HG03196 (cell line): Measurements from ENCODE around the gene TMEM196.

Source experiments
- ATAC-seq: cut with Tn5 transposase; IDR thresholded peaks from one replicate; pipeline ENCODE4 v1.9.1; 2021; ENCODE audit not compliant: unreplicated experiment

Gene TMEM196

DNA sequence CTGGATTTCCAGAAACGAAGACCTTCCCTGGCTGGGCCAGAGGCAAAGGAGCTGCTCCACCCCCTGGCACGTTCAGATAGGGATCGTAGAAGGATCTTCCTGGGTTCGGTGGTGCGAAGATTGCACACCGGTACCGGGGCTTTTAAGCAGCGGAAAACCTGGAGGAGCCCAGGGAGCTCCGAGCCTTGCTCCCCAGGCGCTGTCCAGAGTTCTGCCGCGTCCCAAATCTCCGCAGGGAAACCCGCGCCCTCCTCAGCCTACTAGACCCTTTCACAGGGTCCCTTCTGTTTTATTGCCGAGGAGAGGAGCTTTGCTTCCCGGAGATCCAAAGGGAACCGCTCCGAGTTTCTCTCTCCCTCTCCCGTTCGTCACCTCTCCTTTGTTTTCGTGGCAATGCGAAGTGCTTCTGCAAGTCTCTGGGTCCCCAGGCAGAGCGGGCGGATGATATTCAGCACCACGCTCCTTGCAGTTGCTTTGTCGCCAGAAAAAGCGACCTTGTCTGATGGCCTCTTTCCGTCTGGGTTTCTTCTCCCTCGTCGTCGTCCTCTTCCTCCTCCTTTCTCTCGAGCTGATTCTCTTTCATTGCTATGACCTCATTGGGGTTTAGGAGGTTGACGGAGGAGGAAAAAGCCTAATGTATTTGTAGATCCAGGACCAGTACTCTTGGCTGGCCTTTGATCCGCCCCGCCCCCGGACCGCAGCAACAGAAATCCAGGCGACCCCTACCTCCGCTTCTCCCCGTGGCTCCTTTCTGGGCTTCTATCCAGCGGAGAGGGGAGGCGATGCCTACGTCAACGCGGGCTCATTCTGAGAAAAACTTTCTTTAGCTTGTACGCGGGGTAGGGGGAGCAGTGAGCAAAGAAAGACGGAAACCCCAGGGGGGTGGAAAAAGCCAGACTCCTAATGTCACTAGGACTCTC, at the start of gene TMEM196:
TSS of gene TMEM196 (minus strand) at position 777 of the 920 bp plus-strand sequence. CDS start 921 bp downstream, outside the sequence.
- no peak for ATAC-seq

DNA sequence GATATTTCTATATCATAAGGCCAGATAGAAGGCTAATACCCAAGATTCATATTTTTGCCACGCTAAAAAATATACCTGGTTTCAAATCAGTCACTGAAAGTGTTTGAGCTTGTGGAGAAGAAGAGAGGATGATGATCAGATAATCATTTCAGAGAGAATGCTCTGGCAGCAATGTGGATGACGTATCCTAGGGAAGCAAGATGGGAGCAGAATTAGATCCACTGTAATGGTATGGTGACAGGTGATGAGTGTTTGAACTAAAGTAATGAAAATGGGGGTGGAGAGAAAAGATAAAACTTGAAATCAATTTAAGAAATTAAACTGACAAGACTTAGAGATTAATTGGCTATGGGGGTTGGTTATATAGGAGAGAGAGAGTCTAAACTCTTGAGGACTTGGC, 42.7 kb upstream of the TMEM196 start:
- no peak for ATAC-seq

DNA sequence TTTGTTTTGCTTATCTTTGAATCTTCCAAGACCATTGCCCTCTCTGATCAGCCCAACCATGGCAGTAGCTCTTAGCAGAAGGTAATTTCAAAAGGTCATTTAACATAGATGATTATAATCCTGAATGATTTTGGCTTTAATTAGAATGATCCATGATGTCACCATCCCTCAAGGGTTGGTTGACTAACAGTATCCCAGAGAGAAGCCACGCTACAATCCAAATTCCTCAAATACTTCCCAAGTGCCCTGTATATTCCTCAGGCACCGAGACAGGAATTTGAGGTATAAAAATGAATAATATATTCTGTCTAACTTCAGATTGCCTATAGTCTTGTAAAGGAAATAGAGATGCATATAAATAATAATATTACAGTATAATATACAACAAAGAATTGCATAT, 42.1 kb upstream of the TMEM196 start:
- ATAC-seq: no peak

DNA sequence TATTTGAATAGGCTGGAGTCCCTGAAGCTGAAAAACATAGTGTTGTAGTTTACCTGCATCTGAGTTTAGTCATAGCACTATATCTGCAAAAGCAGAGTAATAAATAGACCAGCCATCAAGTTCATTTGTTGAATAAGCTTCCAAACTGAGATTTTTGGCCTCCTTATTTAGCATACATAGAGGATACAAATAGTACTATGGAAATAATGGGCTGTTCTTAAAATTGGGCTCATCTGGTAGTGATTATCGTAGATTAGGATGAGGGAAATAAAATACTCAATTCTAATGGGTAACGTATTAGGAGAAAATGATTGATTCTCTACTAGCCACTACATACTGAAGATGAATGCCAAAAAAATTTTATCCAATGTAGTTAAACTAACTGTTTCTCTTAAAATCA, 41.4 kb upstream of the TMEM196 start:
- no peak for ATAC-seq

DNA sequence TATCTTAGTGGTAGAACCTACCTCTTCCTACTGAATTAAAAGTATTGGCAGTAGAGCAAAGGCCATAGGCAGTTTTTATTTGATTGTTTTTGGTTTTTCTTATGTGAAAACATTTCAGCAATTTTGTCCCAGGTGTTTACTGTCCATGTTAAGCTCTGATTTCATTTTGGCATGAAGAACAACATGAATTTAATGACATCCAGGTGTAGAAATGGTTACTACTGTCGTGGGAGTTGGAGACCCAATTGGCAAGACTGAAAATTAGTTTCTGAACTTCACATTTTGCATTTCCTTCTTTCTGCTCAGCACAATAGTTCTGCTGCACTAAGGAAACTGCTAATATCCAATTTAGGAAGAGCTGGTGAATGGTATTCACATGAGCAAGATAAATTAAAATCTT, 38.0 kb upstream of the TMEM196 start:
- no peak for ATAC-seq

DNA sequence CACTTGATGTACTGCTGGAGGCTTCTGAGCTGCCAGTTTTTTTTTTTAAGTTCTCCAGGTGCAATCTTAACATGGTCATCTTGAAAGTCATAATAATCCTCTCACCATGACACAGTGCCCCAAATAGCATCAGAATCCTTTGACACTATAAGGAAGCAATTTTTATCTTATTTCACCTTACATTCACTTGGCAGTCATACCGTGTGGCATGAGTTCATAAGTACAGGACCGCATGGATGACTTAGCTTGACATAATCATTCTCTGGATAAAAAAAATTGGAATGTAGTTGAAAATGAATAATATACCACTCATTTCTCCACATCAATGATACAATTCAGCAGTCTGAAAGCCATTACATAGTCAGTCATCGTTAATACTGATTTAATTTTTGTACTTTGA, 25.6 kb upstream of the TMEM196 start:
- ATAC-seq: no peak

DNA sequence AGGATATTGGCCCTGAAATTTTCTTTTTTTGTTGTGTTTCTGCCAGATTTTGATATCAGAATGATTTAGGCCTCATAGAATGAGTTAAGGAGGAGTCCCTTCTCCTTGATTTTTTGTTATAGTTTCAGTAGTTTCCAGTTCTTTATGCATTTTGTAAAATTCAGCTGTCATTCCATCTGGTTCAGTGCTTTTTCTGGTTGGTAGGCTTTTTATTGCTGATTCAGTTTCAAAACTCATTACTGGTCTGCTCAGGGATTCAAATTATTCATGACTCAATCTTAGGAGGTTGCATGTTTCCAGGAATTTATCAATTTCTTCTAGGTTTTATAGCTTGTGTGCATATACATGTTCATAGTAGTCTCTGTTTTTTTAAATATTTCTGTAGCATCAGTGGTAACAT, 10.1 kb upstream of the TMEM196 start:
- ATAC-seq: no peak

DNA sequence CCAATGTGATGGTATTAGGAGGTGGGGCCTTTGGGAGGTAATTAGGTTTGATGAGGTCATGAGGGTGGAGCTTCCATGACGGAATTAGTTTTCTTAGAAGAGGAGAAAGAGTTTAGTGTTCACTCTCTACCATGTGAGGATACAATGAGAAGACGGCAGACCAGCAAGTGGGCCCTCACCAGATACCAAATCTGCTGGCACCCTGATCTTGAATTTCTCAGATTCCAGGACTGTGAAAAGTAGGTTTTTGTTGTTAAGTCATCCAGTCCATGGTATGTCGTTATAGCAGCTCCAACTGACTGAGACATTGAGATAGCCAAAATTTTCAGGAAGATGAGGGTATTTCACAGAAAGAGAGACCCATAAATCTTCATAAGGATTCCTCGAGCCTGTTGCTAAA, 3.6 kb upstream of the TMEM196 start:
- no peak for ATAC-seq

DNA sequence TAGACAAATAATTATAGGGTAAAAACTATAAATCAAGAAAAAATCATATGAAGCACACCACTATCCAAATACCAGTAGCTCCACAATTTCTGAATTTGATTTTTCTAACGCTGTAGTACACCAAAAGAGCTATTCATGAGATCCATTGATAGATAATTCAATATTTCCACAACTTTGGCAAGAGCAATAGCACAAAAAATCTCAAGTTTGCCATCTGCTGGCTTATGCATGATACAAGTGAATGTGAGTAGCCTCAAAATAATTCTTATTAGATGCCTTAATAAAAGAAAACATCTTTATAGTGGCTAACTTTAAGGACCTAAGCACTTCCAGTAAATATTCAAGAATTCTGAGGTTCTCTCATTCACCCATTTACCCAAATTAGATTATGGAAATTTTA, 2.2 kb upstream of the TMEM196 start:
- no peak for ATAC-seq

DNA sequence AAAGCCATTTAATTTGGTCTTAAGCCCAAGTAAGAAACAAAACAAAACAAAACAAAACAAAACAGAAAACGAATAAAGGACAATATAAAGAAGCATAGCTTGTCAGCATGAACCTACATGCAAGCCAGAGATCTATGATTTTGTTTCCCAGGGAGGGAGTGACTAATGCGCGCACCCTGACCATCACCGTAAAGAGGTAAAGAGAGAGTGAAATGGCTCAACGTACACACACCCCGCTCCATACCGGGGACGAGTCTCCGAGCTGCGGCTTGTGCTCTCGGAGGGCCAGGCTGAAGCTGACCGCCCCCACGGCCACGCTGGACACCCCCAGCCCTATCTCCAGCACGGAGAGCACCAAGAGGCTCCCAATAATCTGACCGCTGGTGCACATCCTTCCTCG, 1.1 kb downstream of the TMEM196 start:
- no peak for ATAC-seq

DNA sequence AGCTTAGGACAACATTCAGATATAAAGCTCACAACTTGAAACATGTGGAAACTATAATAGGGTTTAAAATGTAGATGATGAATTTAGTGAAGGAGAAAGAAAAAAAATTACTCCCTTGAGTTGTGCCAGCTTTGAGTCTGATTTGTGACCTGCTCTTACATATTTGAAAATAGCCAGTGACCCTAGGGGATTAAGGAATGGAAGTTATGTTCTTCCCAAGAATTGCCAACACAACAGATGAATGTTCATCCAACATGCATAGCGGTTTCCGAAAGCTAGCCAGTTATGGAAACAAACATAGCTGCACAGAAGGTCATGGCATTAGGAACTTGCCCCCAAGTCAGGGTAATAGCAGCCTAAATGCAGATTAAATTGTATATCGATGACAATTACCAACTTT, 10.8 kb downstream of the TMEM196 start:
- no peak for ATAC-seq

DNA sequence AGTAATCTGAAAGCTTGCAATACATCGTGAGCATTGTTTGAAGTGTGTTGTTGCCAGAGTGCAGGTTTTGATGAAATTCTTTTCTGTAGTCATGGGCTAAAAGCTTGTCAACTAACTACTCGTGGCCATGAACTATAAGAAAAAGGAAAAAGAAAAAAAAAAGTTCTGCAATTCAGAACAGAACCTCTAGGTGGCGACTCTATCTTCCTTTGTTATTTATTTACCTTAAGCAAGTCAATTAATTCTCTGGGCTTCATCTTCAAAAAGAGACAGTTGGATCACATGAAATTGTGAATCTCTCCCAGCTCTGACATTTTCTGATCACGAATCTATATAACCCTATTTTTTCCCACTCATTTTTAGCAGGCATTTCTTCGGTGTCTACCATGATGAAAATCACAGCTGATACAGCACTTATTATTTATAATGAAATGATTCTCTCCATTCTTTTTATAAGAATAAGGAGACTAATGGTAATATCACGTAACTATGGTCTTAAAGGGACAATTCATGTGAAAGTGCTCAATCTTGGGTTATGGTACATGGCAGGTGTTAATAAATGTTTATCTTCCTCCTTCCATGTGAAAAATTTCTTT, 18.8 kb downstream of the TMEM196 start:
- no peak for ATAC-seq

DNA sequence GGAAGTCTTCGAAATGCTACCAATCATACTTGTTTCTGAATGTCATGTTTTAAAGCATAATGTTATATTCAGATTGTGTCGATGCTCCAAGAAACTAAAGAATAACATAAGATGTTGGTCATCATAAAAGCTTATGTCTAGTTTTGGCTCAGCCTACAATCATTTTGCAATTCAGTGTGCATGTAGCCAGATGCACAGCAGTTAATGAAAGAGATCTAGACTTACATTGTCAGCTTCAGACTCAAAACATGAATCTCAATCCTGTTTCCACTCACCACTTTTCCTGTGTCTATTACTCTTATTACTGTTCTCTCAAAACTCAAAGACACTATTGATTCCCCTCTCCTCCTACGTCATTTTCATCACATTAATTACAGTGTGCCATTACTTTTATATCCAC, 21.4 kb downstream of the TMEM196 start:
- ATAC-seq: no peak

DNA sequence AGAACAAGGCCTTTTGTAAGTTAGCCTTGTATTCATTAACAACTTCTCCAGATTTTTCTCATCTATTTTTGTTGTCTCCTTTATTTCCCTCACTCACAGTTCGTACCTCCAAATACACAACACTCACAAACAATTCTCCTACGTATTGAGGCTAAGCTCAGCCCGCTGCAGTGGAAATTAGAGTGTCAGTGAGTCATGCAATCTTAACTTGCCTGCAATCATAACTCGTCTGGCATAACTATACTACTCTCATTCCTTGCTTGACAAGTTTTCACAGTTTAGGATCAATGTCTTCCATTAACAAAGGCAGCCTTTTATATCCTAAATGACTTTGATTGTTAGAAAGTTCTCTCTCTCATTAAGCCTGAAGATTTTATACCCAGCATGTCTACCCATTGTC, 23.8 kb downstream of the TMEM196 start:
- no peak for ATAC-seq

DNA sequence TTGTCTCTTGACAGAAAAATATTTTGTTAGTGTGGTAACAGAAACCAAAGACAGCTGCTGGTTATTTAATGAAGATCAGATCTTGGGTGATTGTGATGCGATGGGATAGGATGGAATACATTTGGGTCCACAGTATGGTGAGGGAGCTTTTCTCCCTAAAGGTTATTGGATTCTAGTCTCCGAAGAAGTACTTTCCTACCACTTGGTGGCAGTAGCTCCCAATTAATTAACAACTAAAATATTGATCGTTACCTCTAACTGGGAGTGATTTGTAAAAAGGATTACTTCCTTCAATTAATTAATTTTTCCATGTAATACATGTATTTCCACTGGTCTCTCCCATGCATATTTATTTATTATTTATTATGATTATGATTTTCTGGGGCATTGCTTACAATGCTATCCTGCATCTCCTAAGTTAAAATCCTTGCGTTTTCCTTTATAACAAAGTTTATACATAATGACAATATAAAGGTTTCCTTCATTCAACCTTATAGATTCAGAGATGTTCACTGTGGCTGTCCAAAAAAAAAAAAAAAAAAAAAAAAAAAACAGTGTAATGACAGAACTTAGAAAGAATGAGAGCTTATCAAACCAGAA, 25.6 kb downstream of the TMEM196 start:
- ATAC-seq: no peak

DNA sequence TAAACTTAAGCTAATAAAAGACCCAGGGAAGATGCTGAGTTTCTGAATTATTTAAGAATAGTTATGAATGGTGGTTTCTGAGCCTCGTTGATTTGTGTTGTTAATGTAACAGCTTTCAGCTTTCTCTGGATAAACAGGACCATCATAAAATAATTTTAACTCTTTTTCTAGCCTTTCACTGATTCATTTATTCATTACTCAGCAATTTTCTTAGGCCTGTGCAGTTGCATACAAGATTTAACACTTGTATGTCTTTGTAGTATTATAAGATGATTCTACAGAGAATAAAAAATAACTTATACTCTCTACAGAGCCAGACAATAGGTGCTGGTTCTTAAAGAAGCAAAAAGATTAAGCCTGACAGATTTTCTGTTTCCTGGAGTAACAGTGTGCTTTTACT, 29.3 kb downstream of the TMEM196 start:
- ATAC-seq: no peak

DNA sequence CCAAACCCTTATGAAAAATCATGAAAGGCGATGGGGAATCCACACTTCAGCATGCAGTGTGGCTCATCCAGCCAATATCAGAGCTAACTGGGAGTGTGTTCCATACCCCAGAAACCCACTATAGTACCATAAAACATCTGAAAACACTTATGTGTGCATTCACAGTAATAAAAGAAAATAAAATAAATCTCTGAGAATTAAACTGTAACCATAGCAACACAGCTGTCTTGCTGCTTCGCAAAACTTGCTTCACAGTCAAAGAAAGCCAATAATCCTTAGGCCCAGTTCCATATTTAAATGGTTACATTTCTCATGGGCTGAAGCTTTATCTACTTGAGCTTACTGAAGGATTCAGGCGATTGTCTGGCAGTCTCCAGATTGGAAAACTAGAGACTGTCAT, 44.7 kb downstream of the TMEM196 start:
- no peak for ATAC-seq

DNA sequence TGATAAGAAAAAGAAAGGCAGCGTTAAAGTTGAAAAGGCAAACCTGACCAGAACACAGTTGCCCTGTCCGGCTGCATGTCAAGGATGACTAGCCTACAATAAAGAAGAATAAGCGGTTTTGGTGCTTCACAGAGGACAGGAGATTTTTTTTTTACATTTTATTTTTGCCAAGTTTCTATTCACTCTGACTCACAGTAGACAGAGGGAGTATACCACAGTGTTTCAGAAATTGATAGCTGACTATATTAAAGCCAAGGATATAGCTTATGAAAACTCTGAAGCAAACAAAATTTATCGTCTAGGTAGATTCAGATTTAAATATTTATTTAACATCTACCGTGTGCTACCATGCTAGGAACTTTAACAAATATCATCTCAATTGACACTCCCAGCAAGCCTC, 47.6 kb downstream of the TMEM196 start:
- no peak for ATAC-seq

DNA sequence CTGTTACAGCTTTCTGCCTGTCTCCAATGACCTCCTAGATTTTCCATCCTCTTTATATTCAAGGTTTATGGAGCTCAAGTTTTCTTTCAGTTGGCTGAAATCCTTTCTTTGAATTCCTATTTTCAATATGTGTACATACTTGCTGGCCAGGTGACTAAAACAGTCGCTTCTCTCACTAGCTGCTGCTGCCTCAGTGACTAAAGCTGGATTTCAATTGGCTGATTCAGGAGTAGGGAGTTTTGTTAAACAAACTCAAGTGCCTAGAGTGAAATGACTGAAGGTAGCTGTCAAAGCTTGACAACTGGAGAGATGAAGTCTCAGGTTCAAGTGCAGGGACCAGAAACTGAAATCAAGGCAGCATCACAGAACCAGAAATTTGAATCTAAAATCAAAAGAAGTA, 57.9 kb downstream of the TMEM196 start:
- no peak for ATAC-seq

DNA sequence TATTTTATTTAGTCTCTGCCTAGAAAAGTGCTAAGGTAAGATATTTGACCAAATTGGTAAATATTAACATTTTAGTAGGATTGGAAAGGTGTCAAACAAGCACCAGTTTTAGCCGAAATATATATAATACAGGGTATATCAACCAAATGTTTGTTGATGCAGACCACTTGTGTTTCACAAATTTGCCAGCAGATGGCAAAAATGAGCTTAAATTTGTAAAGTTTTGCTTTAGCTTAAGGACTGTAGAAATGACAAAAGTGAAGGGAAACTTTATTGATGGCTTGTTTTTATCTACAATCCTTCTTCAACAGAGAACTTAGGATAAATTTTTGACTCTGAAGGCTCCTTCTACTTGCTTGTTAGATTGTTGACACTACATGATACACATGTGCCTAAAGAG, 59.7 kb downstream of the TMEM196 start:
- ATAC-seq: no peak

DNA sequence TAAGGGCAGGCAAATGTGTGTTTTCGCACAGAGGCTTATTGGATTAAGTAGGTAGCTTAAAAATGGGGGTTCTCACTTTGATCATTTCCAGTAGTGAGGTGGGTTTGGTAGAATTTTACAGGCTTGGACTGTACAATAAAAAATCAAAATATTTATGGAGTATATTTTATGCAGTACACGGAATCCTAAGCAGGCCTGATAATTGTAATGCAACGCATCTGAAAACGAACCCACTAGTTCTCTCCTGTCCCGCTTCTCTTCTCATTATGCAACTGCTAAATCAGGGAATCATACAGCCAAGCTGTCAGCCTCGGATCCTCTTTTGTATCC, 64.2 kb downstream of the TMEM196 start:
- no peak for ATAC-seq
